ENCODE data around the gene KIFC3.

The KIFC3 gene

DNA sequence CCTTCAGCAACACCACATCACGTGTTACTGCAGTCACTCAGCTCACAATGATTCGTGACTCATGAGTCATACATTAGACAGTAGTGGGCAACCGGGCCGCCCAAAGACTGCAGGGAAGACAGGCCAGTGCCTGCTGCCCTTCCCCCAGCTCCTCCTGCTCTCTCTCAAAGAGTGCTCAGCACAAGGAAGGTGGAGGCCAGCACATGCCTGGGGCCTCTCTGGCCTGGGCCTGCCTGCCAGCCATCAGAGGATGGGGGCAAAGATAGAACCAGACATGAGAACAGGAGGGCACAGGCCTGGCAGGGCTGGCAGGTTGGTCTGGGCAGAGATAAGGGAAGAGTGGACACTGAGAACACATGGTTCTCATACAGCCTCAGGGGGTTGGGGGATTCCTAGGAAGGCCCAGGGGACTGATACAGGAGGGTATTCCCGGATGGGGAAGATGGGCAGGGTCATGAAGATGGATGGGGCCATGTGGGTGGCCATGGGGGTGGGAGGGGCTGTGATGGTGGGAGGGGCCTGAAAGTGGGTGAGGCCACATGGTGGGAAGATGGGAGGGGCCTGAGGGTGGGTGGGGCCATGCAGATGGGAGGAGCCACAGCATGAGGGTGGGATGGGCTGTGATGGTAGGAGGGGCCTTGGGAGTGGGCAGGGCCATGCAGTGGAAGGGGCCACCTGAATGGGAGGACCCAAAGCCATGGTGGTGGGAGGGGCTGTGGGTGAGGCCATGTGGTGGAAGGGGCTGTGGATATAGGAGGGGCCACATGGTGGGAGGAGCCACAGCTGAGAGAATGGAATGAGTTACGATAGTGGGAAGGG, 37.7 kb downstream of the KIFC3 start:
- DNase-seq (ENCODE audit: low read depth) = peak; percentile 86

DNA sequence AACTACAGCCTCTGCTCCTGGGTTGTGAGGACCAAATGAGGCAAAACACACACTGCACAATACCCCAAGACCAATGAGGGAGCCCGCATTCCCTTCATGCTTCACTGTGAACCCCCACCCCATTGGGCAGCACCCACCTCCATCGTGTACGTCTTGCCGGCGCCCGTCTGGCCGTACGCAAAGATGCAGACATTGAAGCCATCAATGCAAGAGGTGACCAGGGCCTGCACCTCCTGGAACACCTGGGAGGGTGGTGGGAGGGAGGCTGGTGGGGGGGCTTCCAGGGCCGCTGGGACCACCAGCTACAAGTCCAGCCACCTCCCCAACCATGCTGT, 38.3 kb downstream of the KIFC3 start:
- DNase-seq (ENCODE audit: low read depth) = no peak

DNA sequence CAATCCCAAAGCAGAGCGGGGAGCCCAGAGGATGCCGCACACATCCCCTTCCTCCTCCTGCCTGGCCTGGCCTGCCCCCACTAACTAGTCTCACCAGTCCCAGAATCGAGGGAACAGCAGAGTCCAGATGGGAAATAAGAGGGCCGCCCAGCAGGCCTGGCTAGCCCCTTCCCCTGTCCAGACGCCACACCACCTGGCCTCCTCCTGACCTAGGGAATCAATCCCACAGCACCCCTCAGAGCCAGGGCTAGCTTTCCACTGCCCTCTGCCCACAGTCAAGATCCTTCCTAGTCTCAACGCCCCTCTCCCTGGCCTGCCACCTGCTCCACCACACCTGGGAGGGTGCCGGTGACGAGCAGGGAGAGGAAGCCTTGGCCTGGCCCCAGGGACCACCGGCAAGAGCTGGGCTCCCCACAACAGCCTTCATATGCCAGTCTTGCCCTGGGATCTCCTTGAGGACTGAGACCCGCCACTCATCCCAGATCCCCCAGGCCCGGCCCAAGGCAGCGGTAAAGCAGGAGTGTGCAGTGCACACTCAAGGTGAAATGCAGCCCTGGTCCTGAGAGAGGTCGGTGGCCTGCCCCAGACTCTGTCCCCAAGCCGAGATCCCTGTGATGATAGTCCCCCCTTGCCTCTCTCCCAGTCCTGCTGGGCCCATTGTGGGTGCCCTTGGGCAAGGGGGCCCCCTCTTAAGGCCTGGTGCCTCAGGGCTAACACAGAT, 38.8 kb downstream of the KIFC3 start:
- DNase-seq (ENCODE audit: low read depth) = no peak

- DNase-seq (ENCODE audit: low read depth) = no peak
Observed at GRCh38 chr16:57762365-57763040, 39.8 kb downstream of the KIFC3 start.

GRCh38 chr16:57761957-57762356, 40.3 kb downstream of the KIFC3 start:
- no peak for DNase-seq (ENCODE audit: low read depth)

- no peak for DNase-seq (ENCODE audit: low read depth)
Observed at GRCh38 chr16:57761301-57761700, 41.0 kb downstream of the KIFC3 start.

GRCh38 chr16:57760357-57761160, 41.7 kb downstream of the KIFC3 start:
- no peak for DNase-seq (ENCODE audit: low read depth)

DNA sequence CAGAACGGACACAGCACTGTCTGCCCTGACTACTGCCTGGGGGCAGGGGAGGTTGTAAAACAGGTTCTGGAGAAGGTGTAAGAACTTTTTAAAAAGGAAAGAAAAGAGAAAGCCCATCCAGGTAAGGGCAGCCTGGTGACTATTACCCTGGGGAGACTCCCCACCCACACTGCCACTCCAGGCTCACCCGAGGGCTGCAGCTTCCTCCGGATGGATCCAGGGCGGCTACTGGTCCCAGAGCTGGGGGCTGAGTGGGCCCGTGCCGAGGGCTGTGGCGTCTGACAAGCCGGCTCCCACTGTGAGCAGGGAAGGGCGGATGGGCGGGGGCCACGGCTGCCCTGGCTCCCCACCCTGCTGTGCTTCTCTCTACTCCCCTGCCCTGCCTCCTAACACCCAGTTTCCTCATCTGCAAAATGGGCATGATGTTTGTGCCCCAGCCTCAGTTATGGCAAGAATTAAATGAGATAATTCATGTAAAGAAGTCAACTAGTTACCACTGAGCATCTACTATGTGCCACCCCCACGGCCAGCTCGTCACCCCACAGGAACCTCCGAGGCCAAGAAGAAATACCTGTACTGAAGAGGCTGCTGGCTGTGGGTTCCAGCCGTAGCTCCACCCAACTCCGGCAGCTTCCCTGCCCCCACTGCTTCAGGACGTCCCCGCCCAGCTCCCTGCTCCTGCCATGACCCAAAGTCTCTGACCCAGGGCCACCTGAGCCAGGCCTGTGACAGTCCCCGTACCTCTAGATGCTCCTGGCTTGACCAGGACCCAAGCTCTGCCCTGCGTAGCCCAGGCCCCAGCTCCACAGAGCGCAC, 42.5 kb downstream of the KIFC3 start:
- no peak for DNase-seq (ENCODE audit: low read depth)

- DNase-seq (ENCODE audit: low read depth) = no peak
Observed at GRCh38 chr16:57759131-57759530, 43.2 kb downstream of the KIFC3 start.

DNA sequence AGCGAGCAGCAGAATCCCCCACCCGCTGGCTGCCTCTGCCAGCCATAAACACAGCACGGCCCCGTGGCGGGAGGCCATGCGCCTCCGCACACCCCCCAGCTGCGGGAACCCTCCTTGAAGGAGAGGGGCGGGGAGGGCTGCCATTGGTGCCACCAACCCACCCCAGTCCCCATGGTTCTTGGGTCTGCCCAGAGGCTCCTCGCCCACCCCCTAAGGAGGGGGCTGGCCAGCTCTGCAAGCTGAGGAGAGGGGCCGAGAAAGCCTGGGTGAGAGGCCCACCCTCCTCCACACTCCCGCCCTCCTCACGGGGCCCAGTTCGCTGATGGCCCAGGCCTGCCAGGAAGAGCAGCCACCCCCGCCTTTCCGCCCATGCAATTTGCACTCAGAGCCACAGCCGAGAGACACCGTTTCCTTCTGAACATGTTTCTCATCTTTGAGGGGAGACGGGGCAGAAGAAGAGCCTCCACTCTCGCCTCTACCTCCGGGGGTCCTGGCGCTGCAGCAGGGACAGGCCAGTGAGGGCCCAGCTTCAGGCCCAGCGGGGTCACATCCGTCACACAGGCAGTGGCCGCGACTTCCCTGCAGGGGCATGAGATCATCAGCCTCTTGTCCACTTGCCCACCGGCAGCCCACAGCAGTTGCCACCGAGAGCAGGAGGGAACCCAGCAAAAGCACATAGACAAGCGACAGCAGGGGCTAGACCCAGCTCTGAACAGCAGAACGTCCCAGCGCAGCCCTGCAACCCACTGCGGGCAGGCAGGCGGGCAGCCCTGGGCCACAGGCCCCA, 43.8 kb downstream of the KIFC3 start:
- no peak for DNase-seq (ENCODE audit: low read depth)

- no peak for DNase-seq (ENCODE audit: low read depth)
Observed at GRCh38 chr16:57757883-57758282, 44.4 kb downstream of the KIFC3 start.

- peak; percentile 77 for DNase-seq (ENCODE audit: low read depth)
Observed at GRCh38 chr16:57757326-57757786, 44.9 kb downstream of the KIFC3 start.

DNA sequence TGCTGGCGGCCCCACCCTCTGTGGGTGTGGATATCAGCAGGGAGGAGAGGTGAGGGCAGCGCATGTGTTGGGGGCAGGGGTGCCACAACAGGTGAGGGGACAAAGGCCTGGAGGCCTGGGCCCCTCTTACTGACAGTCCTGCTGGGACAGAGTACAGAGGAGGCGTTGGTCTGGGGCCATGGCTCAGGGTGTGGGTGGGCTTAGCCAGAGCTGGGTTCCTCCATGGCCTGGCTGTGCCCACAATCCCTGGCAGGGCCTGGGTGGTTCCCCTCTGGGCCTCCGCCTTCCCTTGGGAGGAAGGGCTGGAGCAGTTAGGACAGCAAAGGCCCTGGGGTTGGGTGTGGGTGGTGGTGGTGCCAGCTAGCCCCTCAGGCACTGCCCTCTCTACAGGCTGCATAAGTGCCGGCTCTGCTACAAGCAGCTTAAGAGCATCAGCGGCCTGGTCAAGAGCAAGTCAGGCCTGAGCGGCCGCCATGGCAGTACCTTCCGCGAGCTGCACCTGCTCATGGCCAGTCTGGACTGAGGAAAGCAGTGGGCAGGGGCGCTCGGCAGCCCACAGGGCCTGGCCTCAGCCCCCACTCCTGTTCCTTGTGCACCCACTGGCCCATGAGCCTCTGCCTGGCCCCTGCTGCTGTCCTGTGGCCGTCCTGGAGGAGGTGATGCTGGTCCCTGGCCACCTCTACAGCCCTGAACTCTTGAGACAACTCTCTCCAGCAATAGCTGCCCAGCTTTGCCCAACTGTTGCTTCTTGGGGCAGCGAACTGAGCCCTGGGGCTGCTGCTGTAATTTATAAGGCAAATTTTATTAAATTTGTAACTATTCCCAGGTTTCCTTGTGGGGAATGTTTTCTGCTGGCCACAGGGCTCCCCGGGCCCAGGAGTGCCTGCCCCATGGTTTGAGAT, 45.6 kb downstream of the KIFC3 start:
- no peak for DNase-seq (ENCODE audit: low read depth)

DNA sequence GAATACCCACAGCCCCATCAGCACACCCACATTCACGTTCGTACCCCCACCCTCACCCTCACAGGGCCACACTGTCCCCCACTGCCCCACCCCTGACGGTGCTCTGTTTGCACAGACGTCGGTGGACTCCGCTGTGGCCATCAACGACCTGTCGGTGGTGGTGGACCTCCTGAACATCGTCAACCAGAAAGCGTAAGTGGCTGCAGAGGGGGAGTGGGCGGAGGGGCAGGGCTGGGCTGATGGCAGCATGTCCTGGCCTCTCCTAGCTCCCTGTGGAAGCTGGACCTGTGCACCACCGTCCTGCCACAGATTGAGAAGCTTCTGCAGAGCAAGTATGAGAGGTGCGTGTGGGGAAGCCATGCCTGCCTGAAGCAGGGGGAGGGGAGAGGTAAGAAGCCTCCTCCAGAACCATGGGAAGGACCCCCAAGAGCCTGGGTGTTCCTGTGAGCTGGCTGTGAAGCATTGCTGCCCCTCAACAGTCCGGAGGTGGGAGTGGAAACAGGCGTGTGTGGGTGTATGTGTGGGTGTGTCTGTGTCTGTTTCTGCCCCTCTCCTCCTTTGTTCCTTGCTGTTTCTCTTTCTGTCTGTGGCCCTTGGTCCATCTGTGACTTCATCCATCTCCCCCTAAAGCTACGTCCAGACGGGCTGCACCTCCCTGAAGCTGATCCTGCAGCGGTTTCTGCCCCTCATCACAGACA, 46.4 kb downstream of the KIFC3 start:
- DNase-seq (ENCODE audit: low read depth) = no peak

DNA sequence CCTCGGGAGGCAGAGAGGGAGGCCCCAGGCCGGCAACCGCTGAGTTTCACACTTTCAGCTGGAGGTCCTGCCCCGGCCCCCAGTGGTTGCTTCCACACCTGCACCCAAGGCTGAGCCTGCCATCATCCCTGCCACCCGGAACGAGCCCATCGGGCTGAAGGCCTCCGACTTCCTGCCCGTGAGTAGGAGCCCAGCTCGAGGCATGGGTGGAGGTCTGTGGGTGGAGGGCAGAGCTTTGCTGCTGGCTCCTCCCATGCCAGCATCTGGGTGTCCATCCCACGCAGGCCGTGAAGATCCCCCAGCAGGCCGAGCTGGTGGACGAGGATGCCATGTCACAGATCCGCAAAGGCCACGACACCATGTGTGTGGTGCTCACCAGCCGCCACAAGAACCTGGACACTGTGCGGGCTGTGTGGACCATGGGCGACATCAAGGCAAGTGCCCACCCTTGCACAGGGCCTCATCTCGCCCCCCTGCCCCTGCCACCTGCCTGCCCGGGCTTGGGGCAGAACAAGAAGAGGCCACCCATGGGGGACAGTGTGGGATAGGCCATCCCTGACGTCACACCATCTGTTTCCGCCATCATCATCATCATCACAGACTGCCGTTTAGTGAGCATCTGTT, 47.1 kb downstream of the KIFC3 start:
- no peak for DNase-seq (ENCODE audit: low read depth)

GRCh38 chr16:57754354-57755060, 47.8 kb downstream of the KIFC3 start:
- DNase-seq (ENCODE audit: low read depth) = no peak
